Esophagus (tissue), 2 donors: ENCODE data around the gene STARD7. TPM values are rescaled to one million over a fixed set of nuclear protein-coding genes. Genes with fewer than 3 reads are reported as not detected.
A peak's percentile ranks its signal among the peaks of the same experiment; 100 is the strongest.
"Not testable (repeated sequence)": the region's sequence is repeated elsewhere in the genome, so short reads cannot be mapped to it uniquely, and the experiment has no call there.

Experiments used
- H3K27ac ChIP-seq, 2 donors: one replicate each; pipeline ENCODE4 v1.5.1; 2013; ENCODE audit warnings: low read depth in 2 of 2, mild to moderate bottlenecking in 2 of 2, inconsistent platforms in 1 of 2, low read length in 1 of 2, moderate library complexity in 1 of 2
- H3K27me3 ChIP-seq, 2 donors: one replicate each; pipeline ENCODE4 v1.6.1; 2013; ENCODE audit warnings: low read length in 2 of 2, control low read depth in 1 of 2, mild to moderate bottlenecking in 1 of 2; ENCODE audit not compliant: insufficient read depth in 2 of 2, control insufficient read depth in 1 of 2
- H3K36me3 ChIP-seq, 2 donors: one replicate each; pipeline ENCODE4 v1.6.1; 2013; ENCODE audit warnings: low read length in 1 of 2; ENCODE audit not compliant: control insufficient read depth in 2 of 2, insufficient read depth in 2 of 2
- H3K4me1 ChIP-seq, 2 donors: one replicate each; pipeline ENCODE4 v1.6.1; 2013; ENCODE audit warnings: low read length in 1 of 2; ENCODE audit not compliant: control insufficient read depth in 2 of 2, insufficient read depth in 2 of 2
- H3K4me3 ChIP-seq, 2 donors: one replicate each; pipeline ENCODE4 v1.5.1; 2013; ENCODE audit warnings: low read length in 2 of 2, mild to moderate bottlenecking in 2 of 2, low read depth in 1 of 2, moderate library complexity in 1 of 2
- H3K9me3 ChIP-seq, 2 donors: one replicate each; pipeline ENCODE4 v1.6.1; 2013; ENCODE audit warnings: mild to moderate bottlenecking in 2 of 2, low read depth in 1 of 2, low read length in 1 of 2, moderate library complexity in 1 of 2; ENCODE audit not compliant: control insufficient read depth in 2 of 2, insufficient read depth in 1 of 2
- WGBS, 2 donors: extraction: QIAGEN DNeasy Blood & Tissue Kit; methylation state at CpG; one replicate each; pipeline ENCODE4 v1.1.7; 2013; 5-methylcytosine and 5-hydroxymethylcytosine counted together
- polyA plus RNA-seq, 2 donors: library from polyadenylated mRNA; stranded (reverse); fragments of 200-250 nt; gene quantifications; one replicate each; pipeline ENCODE4 v1.2.3, GENCODE V29; 2013
- donor health status: healthy with polysubstance abuse.
- donor health status: Bipolar disorder and iron deficiency.

STARD7 gene, protein sequence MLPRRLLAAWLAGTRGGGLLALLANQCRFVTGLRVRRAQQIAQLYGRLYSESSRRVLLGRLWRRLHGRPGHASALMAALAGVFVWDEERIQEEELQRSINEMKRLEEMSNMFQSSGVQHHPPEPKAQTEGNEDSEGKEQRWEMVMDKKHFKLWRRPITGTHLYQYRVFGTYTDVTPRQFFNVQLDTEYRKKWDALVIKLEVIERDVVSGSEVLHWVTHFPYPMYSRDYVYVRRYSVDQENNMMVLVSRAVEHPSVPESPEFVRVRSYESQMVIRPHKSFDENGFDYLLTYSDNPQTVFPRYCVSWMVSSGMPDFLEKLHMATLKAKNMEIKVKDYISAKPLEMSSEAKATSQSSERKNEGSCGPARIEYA
- polyA plus RNA-seq = 10 to 100 TPM; 21.5 to 34.9 TPM

DNA sequence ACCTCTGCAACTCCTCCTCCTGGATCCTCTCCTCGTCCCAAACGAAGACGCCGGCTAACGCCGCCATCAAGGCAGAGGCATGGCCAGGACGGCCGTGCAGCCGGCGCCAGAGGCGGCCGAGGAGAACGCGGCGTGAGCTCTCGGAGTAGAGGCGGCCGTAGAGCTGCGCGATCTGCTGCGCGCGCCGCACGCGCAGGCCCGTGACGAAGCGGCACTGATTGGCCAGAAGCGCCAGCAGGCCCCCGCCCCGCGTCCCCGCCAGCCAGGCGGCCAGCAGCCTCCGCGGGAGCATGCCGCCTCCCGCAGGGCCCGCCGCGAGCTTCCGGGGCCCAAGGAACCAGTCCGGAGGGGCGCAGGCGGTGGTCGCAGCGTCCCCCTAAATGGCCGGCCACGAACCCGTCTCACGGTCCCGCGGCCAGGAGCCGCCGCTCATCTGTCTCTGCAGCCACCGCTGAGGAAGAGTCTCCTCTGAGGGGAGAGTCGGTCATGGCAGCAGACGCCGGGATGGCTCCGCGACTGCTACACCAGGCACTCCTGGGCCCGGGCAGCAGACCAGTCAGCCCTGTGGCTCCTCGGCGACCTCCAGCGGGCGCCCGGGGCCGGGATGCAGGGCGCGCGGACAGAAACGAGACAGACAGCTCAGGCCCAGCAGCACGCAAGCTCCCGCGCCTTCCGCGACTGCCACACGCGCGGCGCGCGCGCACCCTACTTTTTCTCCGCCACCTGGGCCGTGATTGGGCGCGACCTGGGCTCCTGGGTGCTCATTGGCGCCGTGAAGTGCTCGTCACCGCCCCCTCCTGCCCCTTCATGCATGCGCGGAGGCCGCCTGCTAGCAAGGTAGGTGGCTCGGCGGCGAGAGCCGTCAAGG lies at the start of gene STARD7:
Gene STARD7, minus strand, starts transcription at position 685 of the 868 bp plus-strand sequence. Its CDS starts 393 bp downstream, at position 292.
- Histone ChIP-seq H3K9me3 (no peaks in the 10 kb centered on the region), H3K27ac (peak within 1 kb of the TSS; percentile 96 to 97), H3K4me3 (peak within 1 kb of the TSS; percentile 58 to 90), H3K36me3 (no peaks in the 10 kb centered on the region), H3K4me1 (peaks cover 5 to 7% of the 10 kb centered on the region in 2 donors), H3K27me3 (no peaks in the 10 kb centered on the region)
- 0% methylated on average over 90 to 100 of the region's 100 CpGs for WGBS, 2 donors

DNA sequence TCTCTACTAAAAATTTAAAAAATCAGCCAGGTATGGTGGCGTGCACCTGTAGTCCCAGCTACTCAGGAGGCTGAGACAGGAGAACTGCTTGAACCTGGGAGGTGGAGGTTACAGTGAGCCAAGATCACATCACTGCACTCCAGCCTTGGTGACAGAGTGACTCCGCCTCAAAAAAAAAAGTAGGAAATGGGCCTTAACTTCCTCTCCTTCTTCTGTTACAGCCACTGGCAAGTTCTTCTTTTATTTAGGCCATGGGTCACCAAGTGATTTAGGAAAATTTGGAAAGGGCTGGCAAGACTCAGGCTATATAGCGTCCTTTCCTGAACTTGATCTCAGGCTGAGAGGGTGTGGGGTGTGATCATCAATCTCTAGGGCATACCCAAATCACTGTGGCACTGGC lies 49.1 kb upstream of the STARD7 start:
- H3K27me3 ChIP-seq, H3K9me3 ChIP-seq, H3K4me3 ChIP-seq: not testable (repeated sequence)
- WGBS, 2 donors = 86 to 91% methylated on average over 3 of the region's 3 CpGs
- Histone ChIP-seq H3K4me1 (peaks cover 12 to 13% of the 10 kb centered on the region in 2 donors), H3K36me3 (peaks cover 14 to 26% of the 10 kb centered on the region in 2 donors), H3K27ac (peak overlapping the region in 1 of 2 donors; percentile 64)

DNA sequence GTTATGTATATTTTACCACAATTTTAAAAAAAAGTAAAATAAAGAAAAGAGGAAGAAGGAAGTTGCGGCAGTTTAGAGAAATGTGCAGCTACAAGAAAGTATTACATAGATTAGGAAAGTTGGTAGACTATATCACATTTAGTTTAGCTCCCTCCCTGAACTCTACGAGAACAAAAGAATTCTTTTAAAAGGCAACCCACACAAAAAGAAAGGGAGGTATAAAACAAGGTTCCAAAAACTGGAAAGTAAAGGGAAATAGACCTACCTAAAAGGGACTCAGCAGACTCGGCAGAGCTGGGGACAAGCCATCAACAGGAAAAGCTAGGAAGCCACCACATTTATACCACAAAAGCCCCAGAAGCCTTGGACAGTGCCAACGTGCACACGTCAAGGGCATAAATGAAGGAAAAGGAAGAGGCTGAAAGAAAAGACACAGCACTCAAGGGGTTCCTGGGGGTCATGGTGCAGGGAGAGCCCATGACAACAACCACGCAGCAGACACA lies 48.0 kb upstream of the STARD7 start:
- peaks cover 12 to 13% of the 10 kb centered on the region in 2 donors for H3K4me1 ChIP-seq
- H3K36me3 ChIP-seq = peaks cover 19 to 37% of the 10 kb centered on the region in 2 donors
- no peaks in the 10 kb centered on the region for H3K9me3 ChIP-seq
- no peak overlapping the region for H3K4me3 ChIP-seq
- no peaks in the 10 kb centered on the region for H3K27me3 ChIP-seq
- 72 to 77% methylated on average over 6 of the region's 6 CpGs for WGBS, 2 donors
- H3K27ac ChIP-seq = no peak overlapping the region

DNA sequence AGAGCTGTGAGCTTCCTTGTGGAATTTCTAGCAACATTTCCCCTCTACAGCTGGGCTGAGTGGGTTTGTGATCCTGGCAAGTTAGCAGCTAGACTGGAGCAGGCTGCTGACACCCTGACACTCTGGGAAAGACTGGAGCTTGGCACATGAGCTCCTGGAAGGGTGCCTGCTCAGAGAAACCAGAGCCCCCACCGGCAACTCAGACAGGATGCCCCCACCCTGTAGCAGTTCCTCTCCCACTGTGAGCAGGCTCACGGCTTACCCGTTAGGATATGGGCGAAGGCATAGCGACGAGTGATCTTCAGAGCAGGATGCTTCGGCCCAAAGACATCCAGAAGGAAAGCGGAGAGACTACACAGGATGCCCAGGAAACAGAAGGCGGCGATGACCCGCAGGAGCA lies 45.9 kb upstream of the STARD7 start:
- WGBS, 2 donors = 76 to 77% methylated on average over 11 of the region's 11 CpGs
- H3K27ac ChIP-seq = peak overlapping the region; percentile 6 to 17
- peaks cover 19 to 38% of the 10 kb centered on the region in 2 donors for H3K36me3 ChIP-seq
- H3K27me3 ChIP-seq = no peaks in the 10 kb centered on the region
- peaks cover 0 to 6% of the 10 kb centered on the region in 2 donors for H3K4me1 ChIP-seq
- H3K4me3 ChIP-seq = no peak overlapping the region
- no peaks in the 10 kb centered on the region for H3K9me3 ChIP-seq

DNA sequence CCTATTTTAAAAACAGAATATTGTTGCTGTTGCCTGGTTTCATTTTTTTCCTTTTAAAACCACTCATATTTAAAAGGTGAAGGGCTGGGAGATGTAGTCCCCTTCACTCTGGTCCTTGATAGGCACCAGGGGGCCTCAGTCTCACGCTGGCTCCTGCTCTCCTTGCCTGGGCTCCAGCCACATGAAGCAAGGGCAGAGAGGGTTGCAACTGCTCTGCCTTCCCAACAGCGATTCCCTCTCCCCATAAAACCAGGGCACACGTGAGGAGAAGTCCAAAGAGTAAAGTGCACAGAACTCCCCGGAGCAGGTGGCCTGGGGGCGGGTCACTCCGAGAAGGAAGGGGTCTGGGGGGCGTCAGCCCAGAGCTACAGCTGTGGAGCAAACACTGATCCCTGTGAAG lies 44.4 kb upstream of the STARD7 start:
- H3K27me3 ChIP-seq = no peaks in the 10 kb centered on the region
- H3K4me1 ChIP-seq = no peaks in the 10 kb centered on the region
- H3K27ac ChIP-seq = no peak overlapping the region
- peaks cover 19 to 38% of the 10 kb centered on the region in 2 donors for H3K36me3 ChIP-seq
- no peak overlapping the region for H3K4me3 ChIP-seq
- 86% methylated on average over 7 of the region's 7 CpGs for WGBS, 2 donors
- no peaks in the 10 kb centered on the region for H3K9me3 ChIP-seq

DNA sequence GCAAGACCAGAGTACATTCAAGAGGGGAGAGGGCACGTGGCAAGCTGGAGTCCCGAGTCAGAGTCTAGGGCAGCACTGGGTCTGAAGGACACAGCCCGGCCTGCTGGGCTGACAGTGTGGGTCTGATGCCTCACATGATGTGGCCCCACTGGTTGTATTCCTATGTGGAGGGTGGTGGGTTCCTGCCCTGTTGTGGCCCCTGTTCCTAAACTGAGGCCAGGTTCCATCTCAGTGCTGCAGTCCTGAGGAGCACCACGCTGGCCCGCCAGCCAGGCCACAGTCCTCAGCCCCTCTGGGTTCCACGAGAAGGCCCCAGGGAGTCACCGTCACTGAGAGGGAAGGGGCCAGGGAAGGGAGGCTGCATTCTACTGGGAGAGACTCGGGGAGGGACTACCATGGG lies 43.9 kb upstream of the STARD7 start:
- WGBS, 2 donors = 90 to 96% methylated on average over 8 of the region's 8 CpGs
- H3K27ac ChIP-seq = no peak overlapping the region
- no peaks in the 10 kb centered on the region for H3K4me1 ChIP-seq

DNA sequence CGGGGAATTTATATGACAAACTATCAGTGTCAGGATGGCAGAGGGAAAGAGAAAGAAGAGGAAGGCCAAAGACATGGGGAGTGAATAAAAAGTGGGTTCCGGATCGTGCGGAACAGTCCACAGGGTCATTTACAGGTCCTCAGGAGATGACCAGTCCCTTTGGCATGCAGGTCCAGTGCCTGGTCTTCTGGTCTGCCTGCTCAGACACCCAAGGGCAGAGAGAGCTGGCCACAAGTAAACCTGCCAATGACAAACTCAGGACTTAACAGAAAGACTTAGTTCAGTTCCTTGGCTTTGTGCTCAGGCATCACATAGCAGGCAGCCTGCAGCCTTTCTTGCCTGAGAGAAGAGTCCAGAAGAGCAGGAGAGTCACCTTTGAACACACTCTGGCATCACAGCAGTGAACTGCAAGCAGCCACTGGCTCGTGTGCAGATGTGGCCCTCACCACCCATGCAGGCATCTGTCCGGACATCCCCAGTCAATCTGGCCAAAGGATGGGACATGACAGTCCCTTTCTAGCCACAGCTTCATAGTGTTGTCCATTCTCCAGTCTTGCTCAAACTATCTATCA lies 43.2 kb upstream of the STARD7 start:
- H3K9me3 ChIP-seq = no peaks in the 10 kb centered on the region
- H3K27ac ChIP-seq = peak overlapping the region in 1 of 2 donors; percentile 43
- 61 to 67% methylated on average over 6 of the region's 6 CpGs for WGBS, 2 donors
- peaks cover 19 to 38% of the 10 kb centered on the region in 2 donors for H3K36me3 ChIP-seq
- no peak overlapping the region for H3K4me3 ChIP-seq
- H3K27me3 ChIP-seq = no peaks in the 10 kb centered on the region
- H3K4me1 ChIP-seq = no peaks in the 10 kb centered on the region

More for the DNA sequence above, 43.9 kb upstream of the STARD7 start:
- peaks cover 19 to 38% of the 10 kb centered on the region in 2 donors for H3K36me3 ChIP-seq
- no peak overlapping the region for H3K4me3 ChIP-seq
- no peaks in the 10 kb centered on the region for H3K27me3 ChIP-seq
- H3K9me3 ChIP-seq = no peaks in the 10 kb centered on the region

DNA sequence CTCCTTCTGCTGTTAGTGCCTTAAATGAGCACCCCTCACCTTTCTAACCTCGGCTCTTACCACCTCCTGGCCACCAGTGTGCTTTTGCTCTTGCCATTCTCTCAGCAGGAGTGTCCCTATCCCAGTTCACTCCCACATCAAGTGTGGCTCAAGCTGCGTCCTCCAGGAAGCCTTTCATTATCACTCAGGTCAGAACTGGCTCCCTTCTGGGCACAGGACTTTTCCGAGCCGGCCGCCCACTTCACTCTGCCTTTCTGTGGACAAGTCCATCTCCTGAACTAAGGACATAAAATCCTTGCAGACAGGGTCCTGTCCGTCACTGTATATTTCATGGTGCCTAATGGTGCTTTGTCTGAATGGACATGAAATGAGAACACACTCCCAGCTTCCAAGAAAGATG lies 41.6 kb upstream of the STARD7 start:
- Histone ChIP-seq H3K4me3 (no peak overlapping the region), H3K27ac (no peak overlapping the region), H3K36me3 (peaks cover 19 to 35% of the 10 kb centered on the region in 2 donors), H3K9me3 (no peaks in the 10 kb centered on the region), H3K4me1 (peaks cover 0 to 3% of the 10 kb centered on the region in 2 donors), H3K27me3 (no peaks in the 10 kb centered on the region)
- WGBS, 2 donors = 86 to 88% methylated on average over 6 of the region's 6 CpGs

DNA sequence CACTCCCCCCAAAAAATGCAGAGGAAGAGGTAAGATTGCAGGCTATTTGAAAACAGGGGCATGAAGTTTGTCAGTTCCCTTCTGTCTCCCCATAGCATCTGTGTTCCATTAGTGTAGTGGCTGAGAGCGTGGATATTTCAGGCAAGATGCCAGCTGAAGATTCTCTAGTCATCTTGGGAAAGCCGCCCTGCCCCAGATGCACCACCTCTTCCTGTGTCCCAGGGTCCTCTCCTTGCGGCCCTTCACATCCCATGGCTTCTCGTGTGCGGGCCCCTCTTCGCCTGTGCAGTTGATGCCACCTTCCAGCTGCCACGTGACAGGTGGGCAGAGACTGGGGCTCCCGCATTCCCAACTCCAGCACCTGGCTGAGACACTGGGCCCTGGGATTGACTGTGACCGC lies 41.0 kb upstream of the STARD7 start:
- no peaks in the 10 kb centered on the region for H3K27me3 ChIP-seq
- no peak overlapping the region for H3K4me3 ChIP-seq
- H3K9me3 ChIP-seq = no peaks in the 10 kb centered on the region
- peaks cover 0 to 3% of the 10 kb centered on the region in 2 donors for H3K4me1 ChIP-seq
- WGBS, 2 donors = 88 to 92% methylated on average over 9 of the region's 9 CpGs
- H3K36me3 ChIP-seq = peaks cover 17 to 31% of the 10 kb centered on the region in 2 donors
- peak overlapping the region in 1 of 2 donors; percentile 46 for H3K27ac ChIP-seq
